GM10266 (cell line): Measurements from ENCODE around the gene CHTF8.

Experiments used
- DNase-seq: peaks from one replicate; pipeline ENCODE4 v3.0.0; 2012; ENCODE audit errors: extremely low spot score
- TF ChIP-seq, protein P1 (sequence below): IDR thresholded peaks from 2 replicates; pipeline ENCODE4 v1.5.1; 2012; ENCODE audit warnings: mild to moderate bottlenecking, low read depth; ENCODE audit not compliant: control insufficient read depth, insufficient read depth; ENCODE audit errors: missing control alignments

Gene CHTF8

DNA sequence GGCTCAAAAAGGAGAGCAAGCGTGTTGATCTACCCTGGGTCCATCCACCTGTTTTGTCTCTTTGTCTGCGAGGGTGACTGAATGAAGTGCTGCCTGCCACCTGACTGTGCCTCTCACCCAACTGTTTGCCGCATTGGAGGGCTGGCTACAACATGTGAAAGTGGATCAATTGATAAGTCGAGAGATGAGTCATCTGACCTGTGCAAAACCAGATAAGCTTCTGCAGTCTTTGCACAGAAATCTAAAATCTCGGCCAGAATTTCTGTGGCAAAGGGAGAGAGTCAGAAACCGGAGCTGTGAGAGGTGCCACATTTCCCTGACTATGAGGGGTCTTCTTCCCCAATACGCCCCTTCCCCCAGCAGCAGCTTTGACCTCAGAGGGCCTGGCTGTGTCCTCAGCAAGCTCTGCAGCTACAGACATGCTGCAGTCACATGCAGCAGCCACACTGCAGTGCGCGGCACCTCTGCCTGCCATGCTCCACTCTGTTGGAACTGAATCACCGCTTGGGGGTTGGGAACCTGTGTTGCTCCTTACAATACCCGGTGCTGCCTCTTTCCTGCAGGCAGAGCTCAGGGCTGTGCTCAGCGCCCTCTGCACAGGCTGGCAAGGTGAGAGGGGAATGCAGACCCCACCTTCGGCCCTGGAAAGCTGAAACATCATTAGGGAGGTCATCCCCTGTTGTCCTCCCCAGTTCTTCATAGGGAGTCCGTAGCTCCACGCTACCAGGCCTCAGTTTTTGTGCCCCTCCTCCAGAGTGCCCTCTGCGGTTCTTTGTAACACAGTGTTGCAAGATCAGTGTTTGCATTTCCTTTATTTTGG, 43.1 kb downstream of the CHTF8 start:
- no peak for DNase-seq
- TF ChIP-seq, protein P1, sequence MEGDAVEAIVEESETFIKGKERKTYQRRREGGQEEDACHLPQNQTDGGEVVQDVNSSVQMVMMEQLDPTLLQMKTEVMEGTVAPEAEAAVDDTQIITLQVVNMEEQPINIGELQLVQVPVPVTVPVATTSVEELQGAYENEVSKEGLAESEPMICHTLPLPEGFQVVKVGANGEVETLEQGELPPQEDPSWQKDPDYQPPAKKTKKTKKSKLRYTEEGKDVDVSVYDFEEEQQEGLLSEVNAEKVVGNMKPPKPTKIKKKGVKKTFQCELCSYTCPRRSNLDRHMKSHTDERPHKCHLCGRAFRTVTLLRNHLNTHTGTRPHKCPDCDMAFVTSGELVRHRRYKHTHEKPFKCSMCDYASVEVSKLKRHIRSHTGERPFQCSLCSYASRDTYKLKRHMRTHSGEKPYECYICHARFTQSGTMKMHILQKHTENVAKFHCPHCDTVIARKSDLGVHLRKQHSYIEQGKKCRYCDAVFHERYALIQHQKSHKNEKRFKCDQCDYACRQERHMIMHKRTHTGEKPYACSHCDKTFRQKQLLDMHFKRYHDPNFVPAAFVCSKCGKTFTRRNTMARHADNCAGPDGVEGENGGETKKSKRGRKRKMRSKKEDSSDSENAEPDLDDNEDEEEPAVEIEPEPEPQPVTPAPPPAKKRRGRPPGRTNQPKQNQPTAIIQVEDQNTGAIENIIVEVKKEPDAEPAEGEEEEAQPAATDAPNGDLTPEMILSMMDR: no peak

DNA sequence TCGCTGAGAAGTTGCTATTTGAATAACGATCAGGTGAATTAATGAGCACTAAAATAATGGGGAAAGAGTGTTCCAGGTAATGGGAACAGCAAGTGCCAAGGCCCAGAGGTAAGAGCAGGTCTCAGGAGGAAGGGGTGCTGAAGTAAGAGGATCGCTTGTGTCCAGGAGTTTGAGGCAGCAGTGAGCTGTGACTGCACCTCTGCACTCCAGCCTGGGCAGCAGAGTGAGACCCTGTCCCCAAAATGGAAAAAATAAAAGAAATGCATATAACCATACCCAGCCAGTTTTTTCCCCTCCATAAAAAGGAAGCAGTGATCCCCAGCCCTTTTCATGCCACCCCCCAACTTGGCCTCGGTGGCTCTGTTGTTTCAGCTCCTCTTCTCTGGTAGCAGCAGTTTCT, 43.7 kb downstream of the CHTF8 start:
- DNase-seq: no peak
- TF ChIP-seq, protein P1: no peak

DNA sequence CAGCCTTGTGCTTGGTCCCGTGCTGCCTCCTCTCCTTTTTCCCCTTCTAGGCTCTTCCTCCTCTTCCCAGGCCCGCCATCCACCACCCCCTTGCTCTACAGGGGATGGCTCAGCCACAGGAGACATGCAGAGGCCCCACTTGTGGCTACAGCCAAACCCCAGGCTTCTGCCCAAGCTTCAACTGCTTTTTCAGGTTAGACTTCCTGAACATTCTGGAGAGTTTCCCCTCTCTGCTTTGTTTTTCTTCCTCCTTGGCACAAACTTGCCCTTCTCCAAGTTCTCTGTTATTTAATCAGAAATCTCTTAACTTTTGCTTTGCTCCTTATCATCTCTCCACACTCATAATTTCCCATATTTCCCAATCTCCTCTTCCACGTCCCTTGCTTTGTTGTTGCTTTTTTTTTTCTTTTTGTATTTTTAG, 45.2 kb downstream of the CHTF8 start:
- TF ChIP-seq, protein P1: no peak
- DNase-seq: no peak

DNA sequence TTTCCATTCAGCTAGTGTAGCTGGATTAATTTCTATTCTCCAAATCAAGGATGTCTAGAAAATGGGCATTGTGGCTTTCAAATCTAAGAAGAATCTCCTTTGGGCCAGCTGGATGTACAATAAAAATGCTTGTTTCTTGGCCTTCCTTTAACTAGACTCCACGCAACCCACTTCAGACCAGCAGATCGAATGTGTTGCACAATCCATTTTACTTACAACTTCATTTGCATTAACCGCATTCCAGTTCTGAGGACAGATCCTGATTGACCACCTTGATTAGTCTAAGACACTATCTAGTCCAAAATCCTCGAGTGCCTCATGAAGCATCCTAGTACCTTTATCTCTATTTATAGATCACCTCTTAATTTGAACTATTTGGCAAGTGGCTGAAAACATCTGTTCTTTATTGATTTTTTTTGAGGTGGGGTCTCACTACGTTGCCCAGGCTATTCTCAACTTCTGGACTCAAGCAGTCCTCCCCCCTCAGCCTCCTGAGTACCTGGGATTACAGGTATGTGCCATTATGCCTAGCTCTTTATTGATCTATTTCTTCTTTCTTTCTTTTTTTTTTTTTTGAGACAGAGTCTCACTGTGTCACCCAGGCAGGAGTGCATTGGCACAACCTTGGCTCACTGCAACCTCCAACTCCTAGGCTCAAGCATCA, 47.2 kb downstream of the CHTF8 start:
- no peak for DNase-seq

DNA sequence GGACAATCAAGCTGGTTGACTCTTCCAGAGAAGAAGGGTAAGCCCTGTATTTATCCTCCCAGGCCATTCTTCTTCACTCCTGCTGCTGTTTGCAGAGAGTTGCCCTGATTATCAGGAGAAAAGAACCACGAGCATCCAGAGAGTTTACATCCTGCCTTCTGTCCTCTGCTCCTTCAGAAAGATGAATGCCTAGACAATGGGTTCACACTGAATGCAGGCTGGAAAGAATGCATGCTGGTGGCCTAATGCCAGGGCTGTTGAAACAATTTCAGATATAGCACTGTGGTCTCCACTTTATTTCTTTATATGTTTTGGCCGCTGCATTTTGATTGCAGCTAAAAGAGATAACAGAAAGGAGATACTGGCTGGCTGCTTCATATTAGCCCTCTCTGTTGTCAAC, 48.1 kb downstream of the CHTF8 start:
- DNase-seq: no peak

More for the DNA sequence above, 47.2 kb downstream of the CHTF8 start:
- TF ChIP-seq, protein P1: no peak

DNA sequence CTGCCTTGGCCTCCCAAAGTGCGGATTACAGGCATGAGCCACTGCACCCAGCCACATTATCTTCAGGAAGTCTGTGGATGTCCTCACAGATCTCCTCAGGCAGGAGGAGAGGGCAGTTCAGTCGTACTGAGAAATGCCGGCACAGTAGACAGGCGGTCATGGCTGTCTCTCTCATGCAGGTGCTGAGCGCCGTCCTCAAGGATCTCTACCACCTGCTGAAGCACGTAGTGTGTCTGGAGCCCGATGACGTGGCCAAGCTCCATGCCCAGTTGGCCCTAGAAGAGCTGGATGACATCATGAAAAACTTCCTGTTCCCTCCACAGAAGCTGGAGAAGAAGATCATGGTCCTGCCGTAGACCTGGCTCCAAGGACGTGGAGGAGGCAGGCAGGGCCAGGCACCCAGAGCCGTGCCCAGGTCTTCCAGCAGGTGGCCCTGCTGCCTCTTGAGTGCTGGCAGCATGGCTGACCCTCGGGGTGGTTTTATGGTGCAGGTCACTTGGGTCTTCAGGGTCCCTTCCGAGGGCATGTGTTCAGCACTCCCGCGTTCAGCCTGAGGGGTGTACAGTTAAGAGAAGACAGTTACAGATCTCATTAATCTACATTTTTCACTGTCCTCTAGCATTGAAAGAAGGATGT, 49.0 kb downstream of the CHTF8 start:
- no peak for DNase-seq
- TF ChIP-seq, protein P1: peak; percentile 16

More for the DNA sequence above, 48.1 kb downstream of the CHTF8 start:
- TF ChIP-seq, protein P1: no peak
